Measurements from ENCODE around the gene GALNTL6.

GALNTL6 gene

DNA sequence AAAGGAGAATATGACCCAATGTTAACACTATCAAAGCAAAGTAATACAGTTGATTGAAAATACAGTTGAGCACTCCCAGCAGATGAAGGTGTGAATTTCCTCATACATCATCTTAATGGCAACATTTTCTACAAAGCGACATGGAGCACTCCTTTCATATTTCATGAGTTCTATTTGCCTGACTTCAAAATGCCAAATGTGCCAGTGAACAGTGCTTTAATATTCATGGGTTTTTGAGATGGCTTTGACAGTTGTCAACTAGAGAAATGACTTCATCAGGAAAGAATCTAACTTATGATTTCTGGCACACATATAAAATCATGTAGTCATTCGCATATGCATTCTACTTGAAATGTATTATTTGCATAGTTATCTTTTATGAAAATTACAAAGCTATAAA lies 222.4 kb downstream of the GALNTL6 start:
- Histone ChIP-seq H3K4me3 (ENCODE audit: severe bottlenecking) (no peak overlapping the region), H3K36me3 (ENCODE audit: low read depth) (no peaks in the 10 kb centered on the region), H3K27me3 (ENCODE audit: insufficient read depth, poor library complexity, severe bottlenecking) (no peaks in the 10 kb centered on the region), H3K27ac (ENCODE audit: poor library complexity, severe bottlenecking) (no peak overlapping the region), H3K4me1 (ENCODE audit: insufficient read depth, poor library complexity, severe bottlenecking) (peaks cover 5% of the 10 kb centered on the region), H3K9me3 (ENCODE audit: severe bottlenecking) (no peaks in the 10 kb centered on the region)
- no peak for ATAC-seq (ENCODE audit: low read depth)
- TF ChIP-seq, protein P1, sequence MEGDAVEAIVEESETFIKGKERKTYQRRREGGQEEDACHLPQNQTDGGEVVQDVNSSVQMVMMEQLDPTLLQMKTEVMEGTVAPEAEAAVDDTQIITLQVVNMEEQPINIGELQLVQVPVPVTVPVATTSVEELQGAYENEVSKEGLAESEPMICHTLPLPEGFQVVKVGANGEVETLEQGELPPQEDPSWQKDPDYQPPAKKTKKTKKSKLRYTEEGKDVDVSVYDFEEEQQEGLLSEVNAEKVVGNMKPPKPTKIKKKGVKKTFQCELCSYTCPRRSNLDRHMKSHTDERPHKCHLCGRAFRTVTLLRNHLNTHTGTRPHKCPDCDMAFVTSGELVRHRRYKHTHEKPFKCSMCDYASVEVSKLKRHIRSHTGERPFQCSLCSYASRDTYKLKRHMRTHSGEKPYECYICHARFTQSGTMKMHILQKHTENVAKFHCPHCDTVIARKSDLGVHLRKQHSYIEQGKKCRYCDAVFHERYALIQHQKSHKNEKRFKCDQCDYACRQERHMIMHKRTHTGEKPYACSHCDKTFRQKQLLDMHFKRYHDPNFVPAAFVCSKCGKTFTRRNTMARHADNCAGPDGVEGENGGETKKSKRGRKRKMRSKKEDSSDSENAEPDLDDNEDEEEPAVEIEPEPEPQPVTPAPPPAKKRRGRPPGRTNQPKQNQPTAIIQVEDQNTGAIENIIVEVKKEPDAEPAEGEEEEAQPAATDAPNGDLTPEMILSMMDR (IDR thresholded peaks at IDR 0.05; ENCODE audit: poor library complexity, severe bottlenecking), result no peak
- no peak for DNase-seq (ENCODE audit: low spot score)

DNA sequence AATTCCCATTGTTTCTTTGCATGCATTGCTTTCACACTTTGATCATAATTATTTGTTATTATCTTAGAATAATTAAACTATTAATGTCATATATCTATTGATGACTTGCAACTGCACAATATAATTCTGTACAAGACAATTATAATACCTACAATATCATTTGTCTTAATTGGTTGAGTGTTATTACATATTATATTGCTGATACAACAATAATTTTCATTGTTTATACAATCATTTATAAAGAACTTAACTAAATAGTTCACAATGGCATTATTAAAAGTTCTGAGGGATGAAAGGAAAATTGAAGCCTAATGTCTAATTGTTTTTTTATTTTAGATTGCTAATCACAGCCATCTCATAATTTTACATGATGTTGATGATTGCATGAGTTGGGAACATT lies 227.6 kb downstream of the GALNTL6 start:
- DNase-seq (ENCODE audit: low spot score) (no peak), ATAC-seq (ENCODE audit: low read depth) (no peak)
- Histone ChIP-seq H3K36me3 (ENCODE audit: low read depth) (no peaks in the 10 kb centered on the region), H3K9me3 (ENCODE audit: severe bottlenecking) (no peaks in the 10 kb centered on the region), H3K4me1 (ENCODE audit: insufficient read depth, poor library complexity, severe bottlenecking) (no peaks in the 10 kb centered on the region), H3K4me3 (ENCODE audit: severe bottlenecking) (no peak overlapping the region), H3K27me3 (ENCODE audit: insufficient read depth, poor library complexity, severe bottlenecking) (no peaks in the 10 kb centered on the region), H3K27ac (ENCODE audit: poor library complexity, severe bottlenecking) (no peak overlapping the region)
- TF ChIP-seq, protein P1 (IDR thresholded peaks at IDR 0.05; ENCODE audit: poor library complexity, severe bottlenecking), result no peak

DNA sequence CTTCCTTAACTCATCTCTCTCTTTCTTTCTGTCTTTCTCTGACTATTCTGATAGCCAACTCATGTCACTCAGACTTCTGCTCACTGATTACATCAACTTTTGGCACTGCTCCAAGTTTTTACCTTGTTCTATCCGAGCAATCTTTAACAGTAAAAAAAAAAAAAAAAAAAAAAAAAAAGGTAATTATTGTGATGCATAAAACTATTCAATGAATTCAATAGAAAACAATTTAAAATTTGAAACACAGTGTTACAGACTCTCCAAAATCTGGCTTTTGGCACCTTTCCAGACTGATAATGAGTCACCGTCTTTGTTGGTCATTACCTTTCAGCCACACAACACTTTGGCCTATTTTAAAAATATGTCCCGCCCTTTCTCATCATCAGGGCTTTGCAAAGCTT lies 229.5 kb downstream of the GALNTL6 start:
- Histone ChIP-seq H3K27ac (ENCODE audit: poor library complexity, severe bottlenecking) (no peak overlapping the region), H3K4me1 (ENCODE audit: insufficient read depth, poor library complexity, severe bottlenecking) (no peaks in the 10 kb centered on the region), H3K36me3 (ENCODE audit: low read depth) (no peaks in the 10 kb centered on the region), H3K27me3 (ENCODE audit: insufficient read depth, poor library complexity, severe bottlenecking) (no peaks in the 10 kb centered on the region), H3K4me3 (ENCODE audit: severe bottlenecking) (no peak overlapping the region), H3K9me3 (ENCODE audit: severe bottlenecking) (no peaks in the 10 kb centered on the region)
- TF ChIP-seq, protein P1 (IDR thresholded peaks at IDR 0.05; ENCODE audit: poor library complexity, severe bottlenecking), result no peak
- no peak for DNase-seq (ENCODE audit: low spot score)
- ATAC-seq (ENCODE audit: low read depth), result peak; percentile 70

DNA sequence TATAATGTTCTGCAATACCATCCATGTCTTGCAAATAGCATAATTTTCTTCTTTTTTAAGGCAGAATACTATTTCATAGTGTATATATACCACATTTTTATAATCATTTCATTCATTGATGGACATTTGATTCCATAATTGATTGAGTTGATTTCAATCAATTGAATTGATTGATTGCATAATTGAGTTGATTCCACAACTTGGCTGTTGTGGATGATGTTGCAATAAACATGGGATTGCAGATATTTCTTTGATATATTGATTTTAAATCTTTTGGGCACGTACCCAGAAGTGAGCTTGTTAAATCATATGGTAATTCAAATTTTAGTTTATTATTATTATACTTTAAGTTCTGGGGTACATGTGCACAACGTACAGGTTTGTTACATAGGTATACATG lies 232.8 kb downstream of the GALNTL6 start:
- TF ChIP-seq, protein P1 (IDR thresholded peaks at IDR 0.05; ENCODE audit: poor library complexity, severe bottlenecking), result no peak
- no peak for ATAC-seq (ENCODE audit: low read depth)
- Histone ChIP-seq H3K4me3 (ENCODE audit: severe bottlenecking) (no peak overlapping the region), H3K27ac (ENCODE audit: poor library complexity, severe bottlenecking) (no peak overlapping the region), H3K9me3 (ENCODE audit: severe bottlenecking) (no peaks in the 10 kb centered on the region), H3K27me3 (ENCODE audit: insufficient read depth, poor library complexity, severe bottlenecking) (peaks cover 6% of the 10 kb centered on the region), H3K36me3 (ENCODE audit: low read depth) (no peaks in the 10 kb centered on the region), H3K4me1 (ENCODE audit: insufficient read depth, poor library complexity, severe bottlenecking) (no peaks in the 10 kb centered on the region)
- no peak for DNase-seq (ENCODE audit: low spot score)

DNA sequence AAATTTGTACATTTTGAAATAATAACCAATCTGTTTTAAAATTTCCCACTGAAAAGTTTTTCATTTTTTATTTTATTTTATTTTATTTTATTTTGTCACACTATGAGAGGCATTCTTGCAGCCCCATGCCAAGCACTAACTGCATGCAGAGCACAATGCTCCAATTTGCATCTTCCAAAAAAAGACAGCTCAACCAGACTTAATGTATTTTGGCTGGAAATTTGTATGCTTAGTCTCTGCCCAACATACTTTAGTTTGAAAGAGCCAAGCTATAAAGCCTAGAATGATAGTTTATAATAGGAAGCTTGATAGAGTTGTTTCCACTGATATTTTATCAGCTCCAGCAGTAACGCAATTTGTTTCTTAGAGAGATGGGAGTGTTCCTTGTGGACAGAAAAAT lies 235.5 kb downstream of the GALNTL6 start:
- peaks cover 6% of the 10 kb centered on the region for H3K27me3 ChIP-seq (ENCODE audit: insufficient read depth, poor library complexity, severe bottlenecking)
- no peaks in the 10 kb centered on the region for H3K4me1 ChIP-seq (ENCODE audit: insufficient read depth, poor library complexity, severe bottlenecking)
- no peaks in the 10 kb centered on the region for H3K36me3 ChIP-seq (ENCODE audit: low read depth)
- TF ChIP-seq, protein P1 (IDR thresholded peaks at IDR 0.05; ENCODE audit: poor library complexity, severe bottlenecking), result no peak
- DNase-seq (ENCODE audit: low spot score) (no peak), ATAC-seq (ENCODE audit: low read depth) (no peak)
- H3K9me3 ChIP-seq (ENCODE audit: severe bottlenecking), result no peaks in the 10 kb centered on the region
- no peak overlapping the region for H3K4me3 ChIP-seq (ENCODE audit: severe bottlenecking)
- H3K27ac ChIP-seq (ENCODE audit: poor library complexity, severe bottlenecking), result no peak overlapping the region

All from RWPE2 (cell line).